Epithelial cell of proximal tubule (primary cell): Measurements from ENCODE around the gene ACOT4. TPM values are rescaled to one million over a fixed set of nuclear protein-coding genes. Genes with fewer than 3 reads are reported as not detected.
A peak's percentile ranks its signal among the peaks of the same experiment; 100 is the strongest.
"Not testable (repeated sequence)": the region's sequence is repeated elsewhere in the genome, so short reads cannot be mapped to it uniquely, and the experiment has no call there.

Source experiments
- DNase-seq: peaks from one replicate; pipeline ENCODE4 v3.0.0-alpha.2; 2011; ENCODE audit warnings: low read depth
- H3K4me3 ChIP-seq: 2 replicates; pipeline ENCODE4 v1.5.1; 2011; ENCODE audit warnings: low read depth, mild to moderate bottlenecking, low read length
- CTCF ChIP-seq: conservative IDR thresholded peaks from 2 replicates; pipeline ENCODE4 v1.5.1; 2012; ENCODE audit warnings: low read depth, mild to moderate bottlenecking, low read length
- total RNA-seq: library from RNA; depleted of rRNA; stranded (reverse); fragments of >200 nt; gene quantifications from 2 replicates; pipeline ENCODE4 v1.2.3, GENCODE V29; 2015

Gene ACOT4
- total RNA-seq, 1 donor from 2014 or later: 7.0 TPM

GRCh38 chr14:73623504-73624054 is 31.9 kb downstream of the ACOT4 start:
- no peak for TF ChIP-seq CTCF
- no peak overlapping the region for H3K4me3 ChIP-seq
- no peak for DNase-seq

- DNase-seq: no peak
- no peak overlapping the region for H3K4me3 ChIP-seq
- TF ChIP-seq CTCF: no peak
Measured at GRCh38 chr14:73625706-73626105, 34.0 kb downstream of the ACOT4 start.

- no peak for DNase-seq
- no peak overlapping the region for H3K4me3 ChIP-seq
- no peak for TF ChIP-seq CTCF
Measured at GRCh38 chr14:73627151-73627558, 35.5 kb downstream of the ACOT4 start.

DNA sequence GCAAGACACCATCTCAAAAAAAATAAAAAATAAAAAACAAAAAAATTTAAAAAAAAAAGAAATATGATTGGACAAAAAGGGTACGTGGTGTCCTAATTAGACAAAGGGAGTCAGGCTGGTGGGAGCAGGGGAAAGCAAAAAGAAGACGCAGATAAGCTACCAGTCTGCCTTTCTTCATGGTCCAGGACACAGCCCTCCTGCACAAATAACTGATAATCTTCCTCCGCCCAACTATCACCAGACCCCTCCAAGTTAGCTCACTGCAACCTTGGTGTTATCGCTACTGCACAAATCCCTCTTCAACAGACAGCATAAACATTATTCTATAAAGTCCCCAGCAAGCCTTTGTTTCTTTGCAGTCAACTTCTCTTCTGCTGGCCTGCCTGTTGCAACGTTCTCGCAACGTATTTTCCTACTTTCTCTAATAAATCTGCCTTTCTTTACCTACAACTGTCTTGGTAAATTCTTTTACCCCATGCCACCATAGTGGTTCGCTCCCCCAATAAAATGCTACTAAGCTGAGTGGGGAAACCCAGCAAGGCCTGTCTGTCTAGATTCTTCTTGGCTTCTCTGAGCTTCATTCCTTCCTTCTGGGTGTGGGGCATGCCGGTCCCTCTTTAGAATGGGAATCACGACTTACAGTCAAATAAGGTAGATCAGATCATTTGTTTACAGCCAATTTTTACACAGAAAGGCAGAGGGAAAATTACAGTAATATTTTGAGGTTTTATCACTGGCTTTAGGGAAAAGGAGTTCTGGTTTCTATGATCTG is 38.5 kb downstream of the ACOT4 start:
- H3K4me3 ChIP-seq: no peak overlapping the region
- no peak for TF ChIP-seq CTCF
- DNase-seq: no peak

- peak; percentile 91 for TF ChIP-seq CTCF
- DNase-seq: no peak
- H3K4me3 ChIP-seq: peak overlapping the region; percentile 62
Measured at GRCh38 chr14:73633116-73634010, 41.7 kb downstream of the ACOT4 start.

DNA sequence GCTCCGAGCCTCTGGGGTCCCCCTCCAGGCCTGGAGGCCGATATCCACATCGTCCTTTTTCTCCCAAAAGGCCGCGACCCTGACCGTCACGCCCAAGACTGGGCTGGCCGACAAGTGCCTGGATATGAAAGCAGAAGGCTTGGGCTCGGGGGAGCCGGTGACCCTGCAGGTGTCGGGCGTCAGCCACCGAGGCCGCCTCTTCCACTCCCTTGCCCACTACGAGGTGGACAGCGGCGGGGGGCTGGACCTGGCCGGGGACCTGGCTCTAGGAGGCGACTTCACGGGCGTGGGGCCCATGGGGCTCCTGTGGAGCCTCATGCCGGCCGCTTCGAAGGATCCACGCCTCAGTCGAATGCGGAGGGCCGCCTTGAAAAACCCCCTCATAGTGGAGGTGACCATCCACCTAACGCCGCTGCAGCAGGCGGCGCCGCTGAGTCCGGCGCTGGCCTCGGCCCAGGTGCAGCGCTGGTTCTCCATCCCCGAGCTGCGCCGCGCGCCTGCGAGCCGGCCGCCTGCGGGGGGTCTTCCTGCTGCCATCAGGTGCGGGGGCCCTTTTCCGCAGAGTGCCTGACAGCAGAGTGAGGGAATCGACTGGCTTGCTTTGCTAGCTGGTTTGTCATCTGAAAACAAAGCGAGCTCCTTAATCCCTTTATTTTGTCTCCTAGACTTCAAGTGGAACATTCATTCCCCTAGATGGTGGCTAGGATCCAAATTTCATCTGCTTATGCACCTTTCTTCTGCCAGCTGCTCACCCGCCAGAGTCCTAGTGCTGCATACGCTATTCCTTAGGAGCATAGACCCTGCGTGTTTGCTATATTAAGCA is 42.5 kb downstream of the ACOT4 start:
- TF ChIP-seq CTCF: peak; percentile 48
- DNase-seq: no peak

DNA sequence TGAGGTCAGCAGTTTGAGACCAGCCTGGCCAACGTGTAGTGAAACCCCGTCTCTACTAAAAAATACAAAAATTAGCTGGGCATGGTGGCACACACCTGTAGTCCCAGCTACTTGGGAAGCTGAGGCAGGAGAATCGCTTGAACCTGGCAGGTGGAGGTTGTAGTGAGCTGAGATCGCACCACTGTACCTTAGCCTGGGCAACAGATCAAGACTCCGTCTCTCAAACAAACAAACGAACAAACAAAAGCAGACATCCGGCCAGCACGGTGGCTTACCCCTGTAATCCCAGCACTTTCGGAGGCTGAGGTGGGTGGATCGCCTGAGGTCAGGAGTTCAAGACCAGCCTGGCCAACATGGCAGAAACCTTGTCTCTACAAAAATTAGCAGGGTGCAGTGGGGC is 44.7 kb downstream of the ACOT4 start:
- not testable (repeated sequence) for H3K4me3 ChIP-seq, DNase-seq

More for the DNA sequence above, 42.5 kb downstream of the ACOT4 start:
- H3K4me3 ChIP-seq: peak overlapping the region; percentile 62
